ENCODE measurements around the gene NUCB2.

The NUCB2 gene

DNA sequence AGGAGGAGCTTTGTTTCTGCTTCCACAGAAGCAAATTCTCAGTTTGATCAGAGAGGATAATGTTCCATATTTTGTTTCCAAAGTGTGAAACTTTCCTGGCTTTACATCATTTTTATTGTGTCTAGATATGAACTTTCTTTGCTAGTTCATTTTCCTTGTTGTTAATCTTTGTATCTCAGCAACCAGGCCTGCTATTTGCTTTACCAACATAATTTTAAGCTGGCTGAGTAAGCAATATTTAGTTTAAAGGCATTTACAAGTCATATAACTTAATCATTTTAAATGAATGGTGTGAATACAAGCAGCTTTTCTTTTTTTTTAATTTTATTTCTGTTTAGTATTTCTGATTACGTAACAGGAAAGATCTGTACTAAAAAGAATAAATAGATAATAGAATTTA, 15.2 kb downstream of the NUCB2 start:
- Histone ChIP-seq H3K4me3 (ENCODE audit: low read length) (no peak overlapping the region), H3K27me3 (ENCODE audit: low read depth, low read length) (peaks cover 9% of the 10 kb centered on the region; the same call in 1 of the 2 replicates), H3K36me3 (replicated peaks; ENCODE audit: low read depth, low read length) (no peaks in the 10 kb centered on the region), H4K20me1 (ENCODE audit: insufficient read depth, low read length) (peaks cover 4% of the 10 kb centered on the region; the same call in 1 of the 2 replicates), H3K4me2 (ENCODE audit: low read length) (no peak overlapping the region), H3K4me1 (ENCODE audit: low read length) (peaks cover 25% of the 10 kb centered on the region), H3K27ac (ENCODE audit: low read length) (no peak overlapping the region), H3K9ac (ENCODE audit: low read length) (no peak overlapping the region), H3K79me2 (ENCODE audit: low read length) (no peaks in the 10 kb centered on the region), H3K9me3 (ENCODE audit: insufficient read depth, low read length) (no peaks in the 10 kb centered on the region), H2AFZ (ENCODE audit: low read depth, low read length) (no peak overlapping the region)
- no peak for TF ChIP-seq EZH2phosphoT487 (IDR thresholded peaks at IDR 0.05; ENCODE audit: low read depth)
- TF ChIP-seq, protein P1, sequence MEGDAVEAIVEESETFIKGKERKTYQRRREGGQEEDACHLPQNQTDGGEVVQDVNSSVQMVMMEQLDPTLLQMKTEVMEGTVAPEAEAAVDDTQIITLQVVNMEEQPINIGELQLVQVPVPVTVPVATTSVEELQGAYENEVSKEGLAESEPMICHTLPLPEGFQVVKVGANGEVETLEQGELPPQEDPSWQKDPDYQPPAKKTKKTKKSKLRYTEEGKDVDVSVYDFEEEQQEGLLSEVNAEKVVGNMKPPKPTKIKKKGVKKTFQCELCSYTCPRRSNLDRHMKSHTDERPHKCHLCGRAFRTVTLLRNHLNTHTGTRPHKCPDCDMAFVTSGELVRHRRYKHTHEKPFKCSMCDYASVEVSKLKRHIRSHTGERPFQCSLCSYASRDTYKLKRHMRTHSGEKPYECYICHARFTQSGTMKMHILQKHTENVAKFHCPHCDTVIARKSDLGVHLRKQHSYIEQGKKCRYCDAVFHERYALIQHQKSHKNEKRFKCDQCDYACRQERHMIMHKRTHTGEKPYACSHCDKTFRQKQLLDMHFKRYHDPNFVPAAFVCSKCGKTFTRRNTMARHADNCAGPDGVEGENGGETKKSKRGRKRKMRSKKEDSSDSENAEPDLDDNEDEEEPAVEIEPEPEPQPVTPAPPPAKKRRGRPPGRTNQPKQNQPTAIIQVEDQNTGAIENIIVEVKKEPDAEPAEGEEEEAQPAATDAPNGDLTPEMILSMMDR (IDR thresholded peaks at IDR 0.05; ENCODE audit: low read depth, low read length) = no peak

- H3K4me2 ChIP-seq (ENCODE audit: low read length) = peak overlapping the region; percentile 42
- no peaks in the 10 kb centered on the region for H3K36me3 ChIP-seq (replicated peaks; ENCODE audit: low read depth, low read length)
- 0 out of 2 replicates have a peak overlapping the region, but pooled peaks have one; percentile 0 for H3K4me3 ChIP-seq (ENCODE audit: low read length)
- no peaks in the 10 kb centered on the region for H3K9me3 ChIP-seq (ENCODE audit: insufficient read depth, low read length)
- no peak overlapping the region for H3K27ac ChIP-seq (ENCODE audit: low read length)
- no peak overlapping the region for H3K9ac ChIP-seq (ENCODE audit: low read length)
- no peak for TF ChIP-seq EZH2phosphoT487 (IDR thresholded peaks at IDR 0.05; ENCODE audit: low read depth)
- TF ChIP-seq, protein P1 (IDR thresholded peaks at IDR 0.05; ENCODE audit: low read depth, low read length) = no peak
- H3K27me3 ChIP-seq (ENCODE audit: low read depth, low read length) = peaks cover 15% of the 10 kb centered on the region; the same call in 1 of the 2 replicates
- H3K4me1 ChIP-seq (ENCODE audit: low read length) = peaks cover 38% of the 10 kb centered on the region
- H2AFZ ChIP-seq (ENCODE audit: low read depth, low read length) = no peak overlapping the region
- peaks cover 4% of the 10 kb centered on the region; the same call in 1 of the 2 replicates for H4K20me1 ChIP-seq (ENCODE audit: insufficient read depth, low read length)
- H3K79me2 ChIP-seq (ENCODE audit: low read length) = no peaks in the 10 kb centered on the region
Measured at GRCh38 chr11:17293311-17293710, 16.8 kb downstream of the NUCB2 start.

GRCh38 chr11:17294033-17294432, 17.5 kb downstream of the NUCB2 start:
- H3K4me3 ChIP-seq (ENCODE audit: low read length) = no peak overlapping the region
- no peaks in the 10 kb centered on the region for H3K36me3 ChIP-seq (replicated peaks; ENCODE audit: low read depth, low read length)
- no peak overlapping the region for H3K9ac ChIP-seq (ENCODE audit: low read length)
- no peaks in the 10 kb centered on the region for H3K9me3 ChIP-seq (ENCODE audit: insufficient read depth, low read length)
- peaks cover 15% of the 10 kb centered on the region; the same call in 1 of the 2 replicates for H3K27me3 ChIP-seq (ENCODE audit: low read depth, low read length)
- H4K20me1 ChIP-seq (ENCODE audit: insufficient read depth, low read length) = peaks cover 4% of the 10 kb centered on the region; the same call in 1 of the 2 replicates
- peak overlapping the region; percentile 42 for H3K4me2 ChIP-seq (ENCODE audit: low read length)
- no peak overlapping the region for H3K27ac ChIP-seq (ENCODE audit: low read length)
- TF ChIP-seq, protein P1 (IDR thresholded peaks at IDR 0.05; ENCODE audit: low read depth, low read length) = no peak
- peak; percentile 74 for TF ChIP-seq EZH2phosphoT487 (IDR thresholded peaks at IDR 0.05; ENCODE audit: low read depth)
- no peaks in the 10 kb centered on the region for H3K79me2 ChIP-seq (ENCODE audit: low read length)
- H2AFZ ChIP-seq (ENCODE audit: low read depth, low read length) = no peak overlapping the region
- H3K4me1 ChIP-seq (ENCODE audit: low read length) = peaks cover 41% of the 10 kb centered on the region

- Histone ChIP-seq H3K79me2 (ENCODE audit: low read length) (no peaks in the 10 kb centered on the region), H3K36me3 (replicated peaks; ENCODE audit: low read depth, low read length) (no peaks in the 10 kb centered on the region), H2AFZ (ENCODE audit: low read depth, low read length) (no peak overlapping the region)
Measured at GRCh38 chr11:17296852-17297559, 20.5 kb downstream of the NUCB2 start.

More at GRCh38 chr11:17296852-17297559, 20.5 kb downstream of the NUCB2 start:
- no peak overlapping the region for H3K9ac ChIP-seq (ENCODE audit: low read length)
- H3K4me1 ChIP-seq (ENCODE audit: low read length) = peaks cover 41% of the 10 kb centered on the region
- H3K27me3 ChIP-seq (ENCODE audit: low read depth, low read length) = peaks cover 10% of the 10 kb centered on the region; the same call in 1 of the 2 replicates
- TF ChIP-seq, protein P1 (IDR thresholded peaks at IDR 0.05; ENCODE audit: low read depth, low read length) = no peak
- no peak for TF ChIP-seq EZH2phosphoT487 (IDR thresholded peaks at IDR 0.05; ENCODE audit: low read depth)
- H3K4me2 ChIP-seq (ENCODE audit: low read length) = peak overlapping the region; percentile 35
- peak overlapping the region; percentile 16; the same call in 1 of the 2 replicates for H3K4me3 ChIP-seq (ENCODE audit: low read length)
- no peaks in the 10 kb centered on the region for H3K9me3 ChIP-seq (ENCODE audit: insufficient read depth, low read length)
- H3K27ac ChIP-seq (ENCODE audit: low read length) = no peak overlapping the region
- peaks cover 4% of the 10 kb centered on the region; the same call in 1 of the 2 replicates for H4K20me1 ChIP-seq (ENCODE audit: insufficient read depth, low read length)

All from OCI-LY3 (cell line).